ENCODE measurements around the gene TTC39B.

Gene TTC39B

GRCh38 chr9:15219546-15219945 is 87.5 kb downstream of the TTC39B start:
- no peak overlapping the region for H3K27ac Mint-ChIP-seq
- no peak overlapping the region for H3K4me3 Mint-ChIP-seq
- peaks cover 16% of the 10 kb centered on the region for H3K36me3 Mint-ChIP-seq (ENCODE audit: low read depth)
- H3K4me1 Mint-ChIP-seq (ENCODE audit: low read depth) = no peaks in the 10 kb centered on the region
- H3K9me3 Mint-ChIP-seq = no peaks in the 10 kb centered on the region
- no peaks in the 10 kb centered on the region for H3K27me3 Mint-ChIP-seq (ENCODE audit: low read depth)
- no peak for DNase-seq (ENCODE audit: low spot score)

- Mint-ChIP-seq H3K4me1 (ENCODE audit: low read depth) (no peaks in the 10 kb centered on the region), H3K27ac (no peak overlapping the region), H3K4me3 (no peak overlapping the region), H3K9me3 (no peaks in the 10 kb centered on the region), H3K27me3 (ENCODE audit: low read depth) (no peaks in the 10 kb centered on the region), H3K36me3 (ENCODE audit: low read depth) (peaks cover 12% of the 10 kb centered on the region)
- no peak for DNase-seq (ENCODE audit: low spot score)
Measured at GRCh38 chr9:15218994-15219393, 88.0 kb downstream of the TTC39B start.

GRCh38 chr9:15213249-15213648 is 93.8 kb downstream of the TTC39B start:
- Mint-ChIP-seq H3K27me3 (ENCODE audit: low read depth) (no peaks in the 10 kb centered on the region), H3K4me1 (ENCODE audit: low read depth) (no peaks in the 10 kb centered on the region), H3K4me3 (no peak overlapping the region), H3K9me3 (no peaks in the 10 kb centered on the region), H3K27ac (no peak overlapping the region), H3K36me3 (ENCODE audit: low read depth) (peaks cover 23% of the 10 kb centered on the region)
- no peak for DNase-seq (ENCODE audit: low spot score)

- Mint-ChIP-seq H3K27ac (no peak overlapping the region), H3K9me3 (peaks cover 6% of the 10 kb centered on the region), H3K4me1 (ENCODE audit: low read depth) (no peaks in the 10 kb centered on the region), H3K27me3 (ENCODE audit: low read depth) (no peaks in the 10 kb centered on the region), H3K4me3 (no peak overlapping the region), H3K36me3 (ENCODE audit: low read depth) (peaks cover 32% of the 10 kb centered on the region)
- no peak for DNase-seq (ENCODE audit: low spot score)
Measured at GRCh38 chr9:15211815-15212495, 95.1 kb downstream of the TTC39B start.

GRCh38 chr9:15211160-15211814 is 95.7 kb downstream of the TTC39B start:
- Mint-ChIP-seq H3K4me1 (ENCODE audit: low read depth) (no peaks in the 10 kb centered on the region), H3K27me3 (ENCODE audit: low read depth) (no peaks in the 10 kb centered on the region), H3K4me3 (no peak overlapping the region), H3K9me3 (peaks cover 8% of the 10 kb centered on the region), H3K36me3 (ENCODE audit: low read depth) (peaks cover 33% of the 10 kb centered on the region), H3K27ac (no peak overlapping the region)
- DNase-seq (ENCODE audit: low spot score) = peak; percentile 44

GRCh38 chr9:15206903-15207696 is 99.9 kb downstream of the TTC39B start:
- H3K27ac Mint-ChIP-seq = no peak overlapping the region
- peaks cover 49% of the 10 kb centered on the region for H3K36me3 Mint-ChIP-seq (ENCODE audit: low read depth)
- no peaks in the 10 kb centered on the region for H3K27me3 Mint-ChIP-seq (ENCODE audit: low read depth)
- H3K4me1 Mint-ChIP-seq (ENCODE audit: low read depth) = no peaks in the 10 kb centered on the region
- no peak for DNase-seq (ENCODE audit: low spot score)
- peaks cover 8% of the 10 kb centered on the region for H3K9me3 Mint-ChIP-seq
- no peak overlapping the region for H3K4me3 Mint-ChIP-seq

- no peaks in the 10 kb centered on the region for H3K27me3 Mint-ChIP-seq (ENCODE audit: low read depth)
- H3K4me1 Mint-ChIP-seq (ENCODE audit: low read depth) = no peaks in the 10 kb centered on the region
- DNase-seq (ENCODE audit: low spot score) = no peak
- H3K4me3 Mint-ChIP-seq = no peak overlapping the region
- peaks cover 8% of the 10 kb centered on the region for H3K9me3 Mint-ChIP-seq
- H3K36me3 Mint-ChIP-seq (ENCODE audit: low read depth) = peaks cover 51% of the 10 kb centered on the region
- H3K27ac Mint-ChIP-seq = no peak overlapping the region
Measured at GRCh38 chr9:15205632-15206420, 101.2 kb downstream of the TTC39B start.

GRCh38 chr9:15203581-15203980 is 103.4 kb downstream of the TTC39B start:
- Mint-ChIP-seq H3K27ac (no peak overlapping the region), H3K4me1 (ENCODE audit: low read depth) (no peaks in the 10 kb centered on the region), H3K4me3 (no peak overlapping the region), H3K27me3 (ENCODE audit: low read depth) (no peaks in the 10 kb centered on the region), H3K9me3 (peaks cover 8% of the 10 kb centered on the region), H3K36me3 (ENCODE audit: low read depth) (peaks cover 35% of the 10 kb centered on the region)
- no peak for DNase-seq (ENCODE audit: low spot score)

GRCh38 chr9:15200111-15200510 is 106.9 kb downstream of the TTC39B start:
- Mint-ChIP-seq H3K36me3 (ENCODE audit: low read depth) (peaks cover 37% of the 10 kb centered on the region), H3K4me1 (ENCODE audit: low read depth) (peaks cover 2% of the 10 kb centered on the region), H3K27me3 (ENCODE audit: low read depth) (no peaks in the 10 kb centered on the region), H3K27ac (no peak overlapping the region), H3K4me3 (no peak overlapping the region), H3K9me3 (peaks cover 10% of the 10 kb centered on the region)
- no peak for DNase-seq (ENCODE audit: low spot score)

- Mint-ChIP-seq H3K36me3 (ENCODE audit: low read depth) (peaks cover 68% of the 10 kb centered on the region), H3K4me3 (no peak overlapping the region), H3K9me3 (peaks cover 10% of the 10 kb centered on the region), H3K27ac (no peak overlapping the region), H3K27me3 (ENCODE audit: low read depth) (no peaks in the 10 kb centered on the region), H3K4me1 (ENCODE audit: low read depth) (peaks cover 16% of the 10 kb centered on the region)
- no peak for DNase-seq (ENCODE audit: low spot score)
Measured at GRCh38 chr9:15192856-15193255, 114.2 kb downstream of the TTC39B start.

- peaks cover 70% of the 10 kb centered on the region for H3K36me3 Mint-ChIP-seq (ENCODE audit: low read depth)
- no peak overlapping the region for H3K27ac Mint-ChIP-seq
- H3K27me3 Mint-ChIP-seq (ENCODE audit: low read depth) = no peaks in the 10 kb centered on the region
- peaks cover 6% of the 10 kb centered on the region for H3K9me3 Mint-ChIP-seq
- peaks cover 15% of the 10 kb centered on the region for H3K4me1 Mint-ChIP-seq (ENCODE audit: low read depth)
- DNase-seq (ENCODE audit: low spot score) = peak; percentile 12
- peak overlapping the region; percentile 2 for H3K4me3 Mint-ChIP-seq
Measured at GRCh38 chr9:15191378-15191777, 115.6 kb downstream of the TTC39B start.

- peaks cover 15% of the 10 kb centered on the region for H3K4me1 Mint-ChIP-seq (ENCODE audit: low read depth)
- no peak overlapping the region for H3K4me3 Mint-ChIP-seq
- no peaks in the 10 kb centered on the region for H3K9me3 Mint-ChIP-seq
- DNase-seq (ENCODE audit: low spot score) = no peak
- H3K36me3 Mint-ChIP-seq (ENCODE audit: low read depth) = peaks cover 67% of the 10 kb centered on the region
- H3K27me3 Mint-ChIP-seq (ENCODE audit: low read depth) = no peaks in the 10 kb centered on the region
- H3K27ac Mint-ChIP-seq = no peak overlapping the region
Measured at GRCh38 chr9:15189481-15189880, 117.5 kb downstream of the TTC39B start.

- Mint-ChIP-seq H3K27me3 (ENCODE audit: low read depth) (no peaks in the 10 kb centered on the region), H3K9me3 (no peaks in the 10 kb centered on the region), H3K4me1 (ENCODE audit: low read depth) (peaks cover 15% of the 10 kb centered on the region), H3K27ac (no peak overlapping the region), H3K36me3 (ENCODE audit: low read depth) (peaks cover 68% of the 10 kb centered on the region), H3K4me3 (no peak overlapping the region)
- no peak for DNase-seq (ENCODE audit: low spot score)
Measured at GRCh38 chr9:15187589-15187988, 119.4 kb downstream of the TTC39B start.
